Trophoblast cell (in vitro differentiated cells and primary cell): ENCODE measurements around the gene RBBP5.

Experiments
- DNase-seq, 2 donors: peaks; one replicate each; pipeline ENCODE4 v3.0.0-alpha.2; 2016
- H2AFZ ChIP-seq: 2 replicates; pipeline ENCODE4 v1.6.1; 2013; ENCODE audit warnings: low read length, moderate library complexity, mild to moderate bottlenecking; ENCODE audit not compliant: insufficient read depth, poor library complexity
- H2AK5ac ChIP-seq: 2 replicates; pipeline ENCODE4 v1.6.1; 2013; ENCODE audit warnings: mild to moderate bottlenecking, low read length
- H2BK120ac ChIP-seq: 2 replicates; pipeline ENCODE4 v1.6.1; 2013; ENCODE audit warnings: low read length, mild to moderate bottlenecking, moderate library complexity; ENCODE audit not compliant: insufficient read depth, poor library complexity
- H2BK12ac ChIP-seq: 2 replicates; pipeline ENCODE4 v1.6.1; 2013; ENCODE audit warnings: mild to moderate bottlenecking, low read length, moderate library complexity
- H2BK5ac ChIP-seq: 2 replicates; pipeline ENCODE4 v1.6.1; 2013; ENCODE audit warnings: low read length, low read depth, moderate library complexity, mild to moderate bottlenecking; ENCODE audit not compliant: poor library complexity
- H3K14ac ChIP-seq: 2 replicates; pipeline ENCODE4 v1.6.1; 2013; ENCODE audit warnings: mild to moderate bottlenecking, low read length
- H3K18ac ChIP-seq: 2 replicates; pipeline ENCODE4 v1.6.1; 2013; ENCODE audit warnings: mild to moderate bottlenecking, low read length
- H3K23ac ChIP-seq: 2 replicates; pipeline ENCODE4 v1.6.1; 2013; ENCODE audit warnings: low read length
- H3K27ac ChIP-seq: 2 replicates; pipeline ENCODE4 v1.5.1; 2013; ENCODE audit warnings: low read depth, mild to moderate bottlenecking, inconsistent platforms, low read length, moderate library complexity
- H3K27me3 ChIP-seq: 2 replicates; pipeline ENCODE4 v1.6.1; 2013; ENCODE audit warnings: inconsistent platforms, mild to moderate bottlenecking, low read length, moderate library complexity; ENCODE audit not compliant: insufficient read depth
- H3K36me3 ChIP-seq, 2 experiments: 1 replicate in 1 of 2; 2 replicates in 1 of 2; pipeline ENCODE4 v1.6.1; 2013; ENCODE audit warnings: low read length in 2 of 2, mild to moderate bottlenecking in 2 of 2, moderate library complexity in 1 of 2; ENCODE audit not compliant: insufficient read depth in 2 of 2, control insufficient read depth in 1 of 2
- H3K4ac ChIP-seq: 2 replicates; pipeline ENCODE4 v1.6.1; 2013; ENCODE audit warnings: low read depth, mild to moderate bottlenecking, low read length, moderate library complexity
- H3K4me1 ChIP-seq, 2 experiments: 1 replicate in 1 of 2; 2 replicates in 1 of 2; pipeline ENCODE4 v1.6.1; 2013; ENCODE audit warnings: low read length in 2 of 2, mild to moderate bottlenecking in 2 of 2, moderate library complexity in 1 of 2; ENCODE audit not compliant: insufficient read depth in 2 of 2, control insufficient read depth in 1 of 2
- H3K4me2 ChIP-seq: 2 replicates; pipeline ENCODE4 v1.6.1; 2013; ENCODE audit warnings: inconsistent platforms, mild to moderate bottlenecking, low read length, moderate library complexity
- H3K4me3 ChIP-seq: 2 replicates; pipeline ENCODE4 v1.5.1; 2013; ENCODE audit warnings: mild to moderate bottlenecking, low read depth, low read length, inconsistent platforms
- H3K79me1 ChIP-seq: one replicate; pipeline ENCODE4 v1.6.1; 2013; ENCODE audit warnings: low read length
- H3K79me2 ChIP-seq: 2 replicates; pipeline ENCODE4 v1.6.1; 2013; ENCODE audit warnings: low read length, mild to moderate bottlenecking; ENCODE audit not compliant: control insufficient read depth, insufficient read depth, poor library complexity
- H3K9ac ChIP-seq: 2 replicates; pipeline ENCODE4 v1.6.1; 2013; ENCODE audit warnings: mild to moderate bottlenecking, low read length
- H3K9me3 ChIP-seq: 2 replicates; pipeline ENCODE4 v1.6.1; 2013; ENCODE audit warnings: low read depth, mild to moderate bottlenecking, control low read depth, inconsistent platforms, low read length; ENCODE audit not compliant: insufficient read depth
- H4K12ac ChIP-seq: 2 replicates; pipeline ENCODE4 v1.6.1; 2013; ENCODE audit warnings: low read depth, mild to moderate bottlenecking, low read length, moderate library complexity
- H4K8ac ChIP-seq: 2 replicates; pipeline ENCODE4 v1.6.1; 2013; ENCODE audit warnings: low read depth, mild to moderate bottlenecking, low read length, moderate library complexity
- H4K91ac ChIP-seq: one replicate; pipeline ENCODE4 v1.6.1; 2013; ENCODE audit warnings: low read depth, mild to moderate bottlenecking, low read length, moderate library complexity
- WGBS: extraction: QIAGEN DNeasy Blood & Tissue Kit; methylation state at CpG from one replicate; pipeline ENCODE4 v1.1.7; 2013; ENCODE audit warnings: missing lambda C conversion rate; ENCODE audit not compliant: insufficient read length, insufficient coverage; ENCODE audit errors: extremely low coverage; 5-methylcytosine and 5-hydroxymethylcytosine counted together

Gene RBBP5

DNA sequence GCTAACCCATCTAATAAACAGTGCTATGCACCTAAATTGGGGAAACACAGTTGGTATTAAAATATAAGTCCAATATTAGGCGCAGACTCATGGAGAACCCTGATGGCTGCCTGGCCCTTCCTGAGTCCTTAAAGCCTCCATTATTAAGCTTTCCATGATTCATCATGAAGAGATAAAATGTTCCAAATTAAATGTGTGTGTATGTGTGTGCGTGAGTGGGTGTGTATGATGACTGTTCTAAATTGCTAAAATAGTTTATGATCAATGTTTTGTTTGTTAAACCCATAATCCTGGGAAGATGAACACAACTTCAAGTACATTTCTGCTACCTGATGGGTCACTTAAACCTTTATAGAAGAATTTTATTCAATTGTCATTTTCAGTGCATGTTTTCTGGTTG is 6.3 kb upstream of the RBBP5 start:
- H3K27me3 ChIP-seq: no peaks in the 10 kb centered on the region
- H3K18ac ChIP-seq: no peak overlapping the region
- no peak overlapping the region for H3K9ac ChIP-seq
- H3K79me2 ChIP-seq: no peaks in the 10 kb centered on the region
- no peak overlapping the region for H3K4me2 ChIP-seq
- no peak overlapping the region for H3K4ac ChIP-seq
- no peak overlapping the region for H3K23ac ChIP-seq
- H2AK5ac ChIP-seq: no peak overlapping the region
- no peak overlapping the region for H2BK120ac ChIP-seq
- H2BK5ac ChIP-seq: no peak overlapping the region
- no peak overlapping the region for H4K8ac ChIP-seq
- no peaks in the 10 kb centered on the region for H3K79me1 ChIP-seq
- no peak overlapping the region for H4K12ac ChIP-seq
- no peak overlapping the region for H3K4me3 ChIP-seq
- DNase-seq: no peak
- WGBS: no CpG with 5 or more reads among the region's 2 CpGs
- H3K14ac ChIP-seq: no peak overlapping the region
- no peak overlapping the region for H3K27ac ChIP-seq
- H3K9me3 ChIP-seq: no peaks in the 10 kb centered on the region
- no peaks in the 10 kb centered on the region for H3K4me1 ChIP-seq
- no peak overlapping the region for H2BK12ac ChIP-seq
- no peaks in the 10 kb centered on the region for H3K36me3 ChIP-seq
- no peak overlapping the region for H4K91ac ChIP-seq
- no peak overlapping the region for H2AFZ ChIP-seq

DNA sequence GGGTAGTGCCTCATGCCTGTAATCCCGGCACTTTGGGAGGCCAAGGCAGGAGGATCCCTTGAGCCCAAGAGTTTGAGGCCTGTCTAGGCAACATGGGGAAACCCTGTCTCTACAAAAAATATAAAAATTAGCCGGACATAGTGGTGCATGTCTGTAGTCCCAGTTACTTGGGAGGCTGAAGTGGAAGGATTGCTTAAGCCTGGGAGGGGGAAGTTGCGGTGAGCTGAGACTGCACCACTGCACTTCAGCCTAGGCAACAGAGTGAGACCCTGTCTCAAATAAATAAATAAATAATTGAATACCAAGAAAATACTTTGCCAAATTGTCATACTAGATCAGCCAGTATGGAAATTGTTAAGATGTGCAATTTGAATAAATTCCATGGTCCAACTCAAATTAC is 5.9 kb upstream of the RBBP5 start:
- Histone ChIP-seq H2AK5ac (no peak overlapping the region), H4K12ac (no peak overlapping the region), H2BK5ac (no peak overlapping the region), H2BK12ac (no peak overlapping the region), H3K23ac (no peak overlapping the region), H3K9ac (no peak overlapping the region), H2BK120ac (no peak overlapping the region), H3K79me1 (no peaks in the 10 kb centered on the region), H3K79me2 (no peaks in the 10 kb centered on the region), H3K14ac (no peak overlapping the region), H3K4me3 (no peak overlapping the region), H3K18ac (no peak overlapping the region), H2AFZ (no peak overlapping the region), H4K8ac (no peak overlapping the region), H3K4me2 (no peak overlapping the region), H3K36me3 (no peaks in the 10 kb centered on the region), H3K9me3 (no peaks in the 10 kb centered on the region), H3K27ac (no peak overlapping the region), H3K4me1 (peaks cover 0 to 2% of the 10 kb centered on the region in 2 experiments), H3K4ac (no peak overlapping the region), H3K27me3 (no peaks in the 10 kb centered on the region), H4K91ac (no peak overlapping the region)
- DNase-seq: no peak
- WGBS: no CpG with 5 or more reads among the region's 3 CpGs

DNA sequence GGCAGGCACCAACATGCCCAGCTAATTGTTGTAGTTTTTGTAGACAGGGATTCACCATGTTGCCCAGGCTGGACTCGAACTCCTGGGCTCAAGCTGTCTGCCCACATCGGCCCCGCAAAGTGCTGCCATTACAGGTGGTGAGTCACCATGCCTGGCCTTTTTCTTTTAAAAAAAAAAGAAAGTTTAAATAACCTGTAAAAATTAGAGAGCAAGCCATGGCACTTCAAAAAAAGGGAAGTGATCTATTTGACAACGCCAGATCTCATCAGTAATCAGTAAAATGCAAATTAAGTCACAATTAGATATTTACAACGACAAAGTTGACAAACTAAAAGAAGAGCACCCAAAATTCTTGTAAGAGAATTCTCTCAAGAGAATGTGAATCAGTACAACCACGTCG is 2.9 kb upstream of the RBBP5 start:
- H3K4ac ChIP-seq: no peak overlapping the region
- no peak overlapping the region for H3K4me3 ChIP-seq
- H3K36me3 ChIP-seq: no peaks in the 10 kb centered on the region
- H2AK5ac ChIP-seq: no peak overlapping the region
- H3K14ac ChIP-seq: no peak overlapping the region
- no CpG with 5 or more reads among the region's 7 CpGs for WGBS
- no peaks in the 10 kb centered on the region for H3K27me3 ChIP-seq
- no peak overlapping the region for H3K27ac ChIP-seq
- H3K23ac ChIP-seq: no peak overlapping the region
- H3K9me3 ChIP-seq: no peaks in the 10 kb centered on the region
- no peak overlapping the region for H2BK12ac ChIP-seq
- no peak overlapping the region for H4K8ac ChIP-seq
- H3K79me2 ChIP-seq: peaks cover 8% of the 10 kb centered on the region
- H2BK5ac ChIP-seq: no peak overlapping the region
- no peak overlapping the region for H4K12ac ChIP-seq
- H3K4me2 ChIP-seq: no peak overlapping the region
- no peak overlapping the region for H3K18ac ChIP-seq
- no peak overlapping the region for H2AFZ ChIP-seq
- peaks cover 2 to 6% of the 10 kb centered on the region in 2 experiments for H3K4me1 ChIP-seq
- no peak overlapping the region for H4K91ac ChIP-seq
- no peak overlapping the region for H2BK120ac ChIP-seq
- peaks cover 3% of the 10 kb centered on the region for H3K79me1 ChIP-seq
- H3K9ac ChIP-seq: no peak overlapping the region
- no peak for DNase-seq

DNA sequence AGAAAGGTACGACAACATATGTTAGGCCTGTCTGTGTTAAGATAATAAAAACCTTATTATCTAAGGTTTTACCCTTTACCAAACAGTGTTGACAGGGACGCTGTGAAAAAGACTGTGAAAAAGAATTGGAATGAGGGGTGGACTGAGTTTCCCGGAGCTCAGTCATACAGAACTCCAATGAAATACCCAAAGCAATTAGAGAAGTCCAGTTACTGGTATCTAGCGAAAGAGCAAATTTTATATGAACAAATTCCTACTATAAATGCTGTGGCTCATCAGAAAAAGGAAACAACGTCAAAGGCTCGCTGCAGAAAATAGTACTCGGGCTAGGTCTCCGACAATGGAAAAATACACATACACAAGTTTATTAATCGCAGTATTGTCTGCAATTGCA is 708 bp upstream of the RBBP5 start:
- H4K91ac ChIP-seq: no peak overlapping the region
- H3K4me1 ChIP-seq: peaks cover 2 to 6% of the 10 kb centered on the region in 2 experiments
- H3K9ac ChIP-seq: no peak overlapping the region
- no peak overlapping the region for H3K27ac ChIP-seq
- H3K23ac ChIP-seq: no peak overlapping the region
- H2AFZ ChIP-seq: peak overlapping the region; percentile 67
- H3K79me1 ChIP-seq: peaks cover 3% of the 10 kb centered on the region
- H3K79me2 ChIP-seq: peaks cover 8% of the 10 kb centered on the region
- DNase-seq: no peak
- H4K12ac ChIP-seq: peak overlapping the region; percentile 84
- no peaks in the 10 kb centered on the region for H3K27me3 ChIP-seq
- H3K14ac ChIP-seq: no peak overlapping the region
- peak overlapping the region; percentile 94 for H4K8ac ChIP-seq
- H3K9me3 ChIP-seq: no peaks in the 10 kb centered on the region
- no peak overlapping the region for H2BK120ac ChIP-seq
- no CpG with 5 or more reads among the region's 9 CpGs for WGBS
- H3K4me2 ChIP-seq: peak overlapping the region; percentile 79
- H2BK12ac ChIP-seq: no peak overlapping the region
- H3K4ac ChIP-seq: no peak overlapping the region
- no peak overlapping the region for H3K18ac ChIP-seq
- no peak overlapping the region for H3K4me3 ChIP-seq
- H2AK5ac ChIP-seq: no peak overlapping the region
- H2BK5ac ChIP-seq: no peak overlapping the region
- H3K36me3 ChIP-seq: peaks cover 1 to 7% of the 10 kb centered on the region in 2 experiments
